GM12875 (cell line): ENCODE measurements around the gene CRIP2.

Experiments
- H3K4me3 ChIP-seq: one replicate; pipeline ENCODE4 v1.5.1; 2011; ENCODE audit warnings: low read depth, low read length, control low read depth
- TF ChIP-seq, protein P1 (sequence below): IDR thresholded peaks from 2 replicates; pipeline ENCODE4 v1.5.1; 2011; ENCODE audit warnings: low read depth, mild to moderate bottlenecking, control low read depth, inconsistent platforms, low read length, moderate library complexity, borderline replicate concordance; ENCODE audit not compliant: insufficient read depth

Gene CRIP2

DNA sequence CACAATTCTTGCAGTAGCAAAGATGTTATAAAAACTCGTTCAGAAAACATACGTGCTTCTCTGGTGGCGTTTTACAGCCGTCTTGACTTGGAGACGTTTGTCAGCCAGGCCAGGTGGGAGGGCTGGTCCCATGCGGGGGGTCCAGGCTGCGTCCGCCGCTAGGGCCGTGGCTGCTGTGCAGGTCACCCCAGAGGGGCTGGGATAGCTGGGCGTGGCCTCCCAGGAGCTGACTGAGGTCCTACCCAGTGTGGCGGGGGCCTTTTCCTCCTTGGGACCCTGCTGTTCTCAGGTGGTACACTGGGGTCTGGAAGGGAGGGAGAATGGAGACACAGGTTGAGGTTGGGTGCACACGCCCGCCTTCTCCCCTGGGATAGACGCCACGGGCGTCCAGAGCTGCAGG, 29.8 kb upstream of the CRIP2 start:
- TF ChIP-seq, protein P1, sequence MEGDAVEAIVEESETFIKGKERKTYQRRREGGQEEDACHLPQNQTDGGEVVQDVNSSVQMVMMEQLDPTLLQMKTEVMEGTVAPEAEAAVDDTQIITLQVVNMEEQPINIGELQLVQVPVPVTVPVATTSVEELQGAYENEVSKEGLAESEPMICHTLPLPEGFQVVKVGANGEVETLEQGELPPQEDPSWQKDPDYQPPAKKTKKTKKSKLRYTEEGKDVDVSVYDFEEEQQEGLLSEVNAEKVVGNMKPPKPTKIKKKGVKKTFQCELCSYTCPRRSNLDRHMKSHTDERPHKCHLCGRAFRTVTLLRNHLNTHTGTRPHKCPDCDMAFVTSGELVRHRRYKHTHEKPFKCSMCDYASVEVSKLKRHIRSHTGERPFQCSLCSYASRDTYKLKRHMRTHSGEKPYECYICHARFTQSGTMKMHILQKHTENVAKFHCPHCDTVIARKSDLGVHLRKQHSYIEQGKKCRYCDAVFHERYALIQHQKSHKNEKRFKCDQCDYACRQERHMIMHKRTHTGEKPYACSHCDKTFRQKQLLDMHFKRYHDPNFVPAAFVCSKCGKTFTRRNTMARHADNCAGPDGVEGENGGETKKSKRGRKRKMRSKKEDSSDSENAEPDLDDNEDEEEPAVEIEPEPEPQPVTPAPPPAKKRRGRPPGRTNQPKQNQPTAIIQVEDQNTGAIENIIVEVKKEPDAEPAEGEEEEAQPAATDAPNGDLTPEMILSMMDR = no peak
- no peak overlapping the region for H3K4me3 ChIP-seq

DNA sequence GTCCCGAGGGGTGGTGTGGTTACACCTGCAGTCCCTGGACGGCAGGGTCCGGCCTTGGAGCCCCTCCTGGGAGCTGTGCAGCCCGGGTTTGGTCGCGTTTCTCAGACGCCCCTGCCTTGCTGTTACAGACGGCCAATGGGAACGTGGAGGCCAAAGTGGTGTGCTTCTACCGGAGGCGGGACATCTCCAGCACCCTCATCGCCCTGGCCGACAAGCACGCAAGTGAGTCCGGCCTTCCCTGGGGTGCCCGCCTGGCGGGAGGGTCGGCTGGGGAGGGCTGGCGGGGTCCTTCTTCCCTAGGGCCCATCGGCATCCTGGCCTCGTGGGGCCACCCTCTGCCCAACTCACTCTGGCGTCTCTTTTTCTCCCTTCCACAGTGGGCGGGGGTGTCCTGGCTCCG, 29.3 kb upstream of the CRIP2 start:
- TF ChIP-seq, protein P1 = no peak
- no peak overlapping the region for H3K4me3 ChIP-seq

DNA sequence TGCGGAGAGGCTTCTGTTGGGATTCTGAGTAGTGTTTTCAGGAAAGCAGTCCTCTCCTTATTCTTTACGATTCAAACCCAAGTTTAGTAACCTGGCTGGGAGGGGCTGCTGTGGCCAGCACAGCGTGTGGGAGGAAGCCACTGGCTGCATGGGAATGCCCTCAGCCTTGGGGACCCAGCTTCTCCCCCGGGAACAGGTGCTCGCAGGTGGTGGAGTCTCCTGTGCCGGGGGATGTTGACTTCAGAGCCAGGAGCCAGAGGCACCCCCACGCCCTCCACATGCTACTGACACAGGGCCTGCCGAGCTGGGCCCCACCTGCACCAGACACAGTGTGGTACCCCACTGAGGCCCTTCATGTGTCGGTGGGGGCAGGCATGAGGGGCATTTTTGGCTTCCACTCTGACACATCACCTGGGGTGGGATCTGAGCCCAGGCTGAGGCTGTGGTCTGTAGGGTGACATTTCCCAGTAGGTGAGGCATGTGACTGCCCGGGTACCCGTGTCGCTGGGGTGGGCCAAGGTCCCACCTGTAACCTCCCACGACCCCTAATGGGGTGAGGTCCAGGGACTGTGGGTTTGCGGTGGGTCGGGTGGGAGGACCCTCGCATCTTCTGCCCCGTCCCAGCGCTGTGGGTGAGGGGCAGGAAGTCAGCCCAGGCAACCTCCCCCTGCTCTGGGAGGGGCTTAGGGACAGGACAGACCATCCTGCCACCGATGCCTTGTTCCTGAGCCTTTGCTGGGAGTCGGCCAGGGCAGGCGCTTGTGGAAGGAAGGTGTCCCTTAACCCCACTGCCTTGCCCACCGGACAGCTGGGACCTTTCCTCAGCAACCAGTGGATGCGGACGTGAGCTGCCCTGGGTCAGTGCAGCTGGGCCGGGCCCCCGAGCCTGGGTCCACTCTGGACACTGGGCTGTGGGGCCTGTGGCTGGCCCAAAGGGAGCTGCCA, 28.4 kb upstream of the CRIP2 start:
- TF ChIP-seq, protein P1 = no peak
- H3K4me3 ChIP-seq = no peak overlapping the region

DNA sequence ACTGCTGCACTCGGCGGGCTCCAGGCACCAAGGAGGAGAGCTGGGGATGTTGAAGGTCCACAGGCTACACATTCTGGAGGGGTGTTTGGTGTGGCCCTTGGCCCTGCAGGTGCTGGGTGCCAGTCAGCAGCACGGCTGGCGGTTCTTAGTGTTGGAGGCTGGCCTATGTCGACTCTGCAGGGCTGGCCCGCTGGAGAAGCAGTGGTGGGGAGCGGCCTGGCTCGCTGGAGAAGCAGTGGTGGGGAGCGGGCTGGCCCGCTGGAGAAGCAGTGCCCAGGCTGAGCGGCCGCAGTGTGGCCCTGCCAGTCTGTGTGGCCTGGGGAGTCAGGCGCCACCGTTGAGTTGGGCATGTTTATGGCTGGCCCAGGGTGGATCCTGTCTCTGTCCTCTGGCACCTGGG, 27.6 kb upstream of the CRIP2 start:
- TF ChIP-seq, protein P1 = no peak
- no peak overlapping the region for H3K4me3 ChIP-seq

DNA sequence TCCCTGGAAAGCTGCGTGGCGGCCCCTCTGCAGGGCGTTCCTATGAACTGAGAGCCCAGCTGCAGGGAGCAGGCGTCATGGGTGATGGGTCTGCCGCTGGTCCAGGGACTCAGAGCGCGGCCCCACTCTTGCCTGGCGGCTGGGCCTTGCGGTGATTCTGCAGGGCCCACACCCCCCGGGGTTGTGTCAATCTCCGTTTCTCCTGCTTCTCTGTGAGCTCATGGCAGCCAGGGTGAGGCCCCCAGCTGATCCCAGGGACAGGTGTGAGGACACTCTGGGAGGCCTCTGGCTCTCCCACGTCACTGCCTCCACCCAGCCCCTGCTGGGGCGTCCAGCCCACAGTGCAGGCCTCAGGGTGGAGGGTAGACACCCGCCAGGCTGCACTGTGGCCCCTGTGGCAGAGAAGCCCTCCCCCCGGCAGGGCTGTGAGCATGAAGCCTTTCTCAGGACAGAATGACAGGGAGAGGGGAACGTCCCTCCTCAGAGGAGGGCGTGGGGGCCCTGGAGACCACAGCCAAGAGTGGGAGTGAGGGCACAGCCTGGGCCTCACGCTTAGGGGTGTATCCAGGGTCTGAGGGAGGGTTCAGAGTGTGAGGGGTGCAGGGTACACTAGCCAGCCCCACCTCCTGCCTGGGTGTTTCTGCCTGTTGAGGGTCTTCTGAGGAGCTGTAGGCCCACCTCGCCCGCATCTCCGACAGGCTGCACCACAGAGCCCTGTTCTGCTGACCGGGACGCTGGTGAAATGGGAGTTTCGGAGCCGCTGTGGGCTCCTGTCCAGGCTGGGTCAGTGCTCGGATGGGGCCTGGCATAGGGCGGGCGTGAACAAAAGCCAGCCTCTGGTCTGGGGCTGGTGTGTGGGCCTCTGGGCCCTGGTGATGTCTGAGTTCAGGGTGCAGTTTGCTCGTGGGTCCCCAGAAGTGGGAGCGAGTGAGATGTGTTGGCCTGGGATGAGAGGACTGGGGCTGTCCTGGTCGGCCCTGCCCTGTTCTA, 26.7 kb upstream of the CRIP2 start:
- TF ChIP-seq, protein P1 = no peak
- H3K4me3 ChIP-seq = no peak overlapping the region

DNA sequence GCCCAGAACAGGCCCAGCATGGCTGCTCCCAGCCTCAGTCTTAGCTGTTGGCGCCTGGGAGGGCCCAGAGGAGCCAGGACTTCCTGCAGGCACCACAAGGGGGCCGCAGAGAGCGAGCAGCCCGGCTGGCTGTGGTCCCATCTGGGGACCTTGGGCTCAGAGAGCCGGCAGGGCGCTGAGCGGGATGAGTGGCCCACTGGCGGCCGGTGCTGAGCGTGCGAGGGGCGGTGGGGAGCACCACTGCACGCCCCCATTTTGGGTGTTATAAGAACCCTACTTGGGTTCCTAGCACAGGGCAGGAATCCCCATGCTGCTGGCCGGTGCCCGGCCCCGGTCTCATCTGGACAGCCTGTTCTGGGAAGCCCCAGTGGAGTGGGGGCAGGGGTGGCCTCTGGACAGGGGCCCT, 25.9 kb upstream of the CRIP2 start:
- H3K4me3 ChIP-seq = no peak overlapping the region
- TF ChIP-seq, protein P1 = peak; percentile 89
